IPS DF 4.7 (cell line): ENCODE measurements around the gene DEPDC5.
"Not testable (repeated sequence)": the region's sequence is repeated elsewhere in the genome, so short reads cannot be mapped to it uniquely, and the experiment has no call there.

ENCODE experiments used
- DNase-seq: peaks from one replicate; pipeline ENCODE4 v3.0.0-alpha.2; 2013; ENCODE audit warnings: low spot score; ENCODE audit errors: extremely low read depth

Gene DEPDC5

DNA sequence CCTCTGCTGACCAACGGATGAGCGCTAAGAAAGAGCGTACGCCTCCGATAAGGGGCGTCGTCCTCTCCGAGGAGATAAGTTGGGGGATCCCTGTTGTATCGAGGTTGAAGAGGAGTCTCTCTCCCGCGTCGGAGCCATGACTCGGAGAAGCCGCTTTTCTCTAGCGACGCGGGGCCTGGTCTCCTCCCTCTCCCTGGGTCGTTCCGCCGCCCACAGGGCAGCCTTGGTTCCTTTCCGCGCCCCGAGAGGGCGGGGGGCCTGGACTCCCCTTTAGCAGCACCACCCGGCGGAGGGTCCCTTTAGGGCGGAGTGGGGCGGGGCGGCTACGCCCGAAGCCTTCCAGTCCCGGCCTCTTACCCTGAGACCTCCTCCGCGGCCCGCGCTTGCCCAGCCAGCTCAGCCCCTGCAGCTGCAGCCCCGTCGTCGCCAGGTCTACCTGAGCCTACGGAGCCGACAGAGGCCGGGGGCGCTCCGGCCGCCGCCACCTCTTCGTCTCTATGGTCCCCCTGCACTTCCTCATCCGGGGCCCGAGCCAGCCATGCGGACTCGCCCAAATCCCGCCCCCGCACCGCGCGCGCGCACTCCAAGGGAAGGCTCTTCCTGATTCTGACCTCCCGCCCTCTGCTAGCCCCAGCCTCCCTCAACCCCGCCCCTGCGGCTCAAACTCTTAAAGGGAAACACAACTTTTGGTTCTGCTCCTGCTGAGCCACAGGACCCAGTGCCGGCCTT is 4.0 kb upstream of the DEPDC5 start, which contains the start of gene PRR14L:
TSS of gene PRR14L (minus strand) at position 497 of the 729 bp plus-strand sequence. CDS start 11,272 bp downstream, outside the sequence.
- DNase-seq, result peak; percentile 60

DNA sequence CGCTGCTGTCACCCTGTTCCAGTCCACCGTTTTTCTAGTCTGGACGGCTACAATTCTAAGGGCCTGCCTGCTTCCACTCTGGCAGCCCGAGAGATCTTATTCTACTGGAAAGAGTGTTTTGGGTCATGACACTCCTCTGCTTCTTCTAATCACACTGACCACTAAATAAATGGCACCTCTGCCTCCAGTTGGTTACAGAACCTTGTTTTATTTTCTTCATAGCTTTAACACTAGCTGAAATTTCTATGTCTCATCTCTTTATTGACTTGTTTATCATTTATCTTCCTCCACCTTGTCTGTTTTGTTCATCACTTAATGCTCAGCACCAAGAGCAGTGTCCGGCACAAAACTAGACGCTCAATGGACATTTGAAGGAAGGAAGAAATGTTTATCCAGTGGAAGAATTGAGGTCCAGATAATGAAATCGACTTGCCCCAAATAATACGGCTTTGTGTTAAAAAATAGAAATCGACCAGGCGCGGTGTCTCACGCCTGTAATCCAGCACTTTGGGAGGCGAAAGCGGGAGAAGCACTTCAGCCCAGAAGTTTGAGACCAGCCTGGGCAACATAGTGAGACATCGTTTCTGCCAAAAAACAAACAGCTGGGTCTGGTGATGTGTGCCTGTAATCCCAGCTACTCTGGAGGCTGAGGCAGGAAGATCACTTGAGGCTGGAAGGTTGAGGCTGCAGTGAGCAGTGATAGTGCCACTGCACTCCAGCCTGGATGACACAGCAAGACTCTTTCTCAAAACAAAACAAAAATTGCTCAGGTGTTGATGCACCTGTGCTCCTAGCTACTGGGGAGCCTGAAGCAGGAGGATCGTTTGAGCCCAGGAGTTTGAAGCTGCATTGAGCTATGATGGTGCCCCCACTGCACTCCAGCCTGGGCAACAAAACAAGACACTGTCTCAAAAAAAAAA is 3.2 kb upstream of the DEPDC5 start:
- DNase-seq, result no peak

DNA sequence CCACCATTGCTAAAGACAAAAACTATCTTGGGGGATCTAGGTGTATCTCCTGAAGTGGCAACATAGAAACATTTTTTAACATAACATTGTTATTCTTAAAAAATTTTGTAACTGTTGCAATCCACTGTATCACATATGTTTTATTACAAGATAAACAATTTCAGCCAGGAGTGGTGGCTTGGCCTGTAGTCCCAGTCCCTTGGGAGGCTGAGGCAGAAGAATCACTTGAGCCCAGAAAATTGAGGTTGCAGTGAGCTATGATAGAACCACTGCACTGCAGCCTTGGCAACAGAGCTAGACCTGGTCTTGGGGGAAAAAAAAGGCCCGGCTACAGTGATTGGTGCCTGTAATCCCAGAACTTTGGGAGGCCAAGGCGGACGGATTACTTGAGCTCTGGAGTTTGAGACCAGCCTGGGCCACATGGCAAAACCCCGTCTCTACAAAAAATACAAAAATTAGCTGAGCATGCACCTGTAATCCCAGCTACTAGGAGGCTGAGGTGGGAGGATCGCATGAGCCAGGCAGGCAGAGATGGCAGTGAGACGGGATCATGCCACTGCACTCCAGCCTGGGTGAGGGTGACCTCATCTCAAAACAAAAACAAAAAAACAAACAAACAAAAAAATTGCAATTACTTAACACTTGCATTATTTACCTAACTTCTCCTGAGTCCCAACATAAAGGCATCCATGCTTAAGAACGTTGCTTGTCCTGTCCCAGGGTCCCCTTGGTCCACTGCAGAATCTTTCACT is 1.5 kb upstream of the DEPDC5 start:
- no peak for DNase-seq

DNA sequence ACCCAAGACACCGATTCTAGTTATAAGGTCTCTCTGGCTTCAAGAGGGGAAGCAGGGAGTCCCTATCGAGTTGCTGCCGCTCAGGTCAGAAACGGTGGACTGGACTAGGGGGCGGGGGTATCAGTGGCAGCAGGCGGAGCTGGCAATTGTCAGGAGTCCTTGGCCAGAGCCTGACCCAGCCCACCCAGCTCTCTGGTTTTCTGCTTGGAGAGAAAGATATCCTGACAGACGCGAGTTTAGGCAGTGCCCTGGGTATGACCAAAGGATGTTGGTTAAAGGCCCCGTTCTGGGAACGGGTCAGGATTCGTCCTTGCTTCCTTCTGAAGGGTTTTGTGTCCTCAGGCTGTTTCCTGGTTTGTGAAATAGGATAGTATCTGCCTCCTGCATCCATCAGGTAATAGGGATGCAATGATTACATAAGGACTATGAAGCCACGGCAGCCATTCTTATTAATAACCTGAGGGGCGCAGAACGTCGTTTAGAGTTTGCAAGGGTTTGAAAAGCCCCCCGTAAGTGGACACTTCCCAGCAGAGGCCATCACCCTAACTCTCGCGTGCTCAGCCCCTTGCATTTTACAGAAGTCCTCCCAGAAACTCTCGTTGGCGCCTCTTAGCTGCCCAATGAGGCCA is 700 bp upstream of the DEPDC5 start:
- DNase-seq, result peak; percentile 16

DNA sequence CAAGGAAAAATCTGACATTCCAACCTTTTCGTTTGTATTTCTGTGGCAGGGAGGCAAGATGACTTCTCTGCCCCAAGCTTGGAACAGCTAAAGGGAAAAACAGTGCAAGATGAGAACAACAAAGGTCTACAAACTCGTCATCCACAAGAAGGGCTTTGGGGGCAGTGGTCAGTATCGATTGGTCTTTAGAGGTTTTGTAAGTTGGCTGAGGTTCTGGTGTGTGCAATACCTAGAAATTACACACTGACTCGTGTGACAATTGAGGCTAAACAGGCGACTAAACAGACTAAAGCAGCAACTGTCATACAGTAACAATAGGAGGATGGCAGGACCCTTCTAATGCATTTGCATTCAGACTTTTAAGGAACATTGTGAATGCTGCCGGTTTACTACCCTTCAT is 994 bp downstream of the DEPDC5 start:
- no peak for DNase-seq

DNA sequence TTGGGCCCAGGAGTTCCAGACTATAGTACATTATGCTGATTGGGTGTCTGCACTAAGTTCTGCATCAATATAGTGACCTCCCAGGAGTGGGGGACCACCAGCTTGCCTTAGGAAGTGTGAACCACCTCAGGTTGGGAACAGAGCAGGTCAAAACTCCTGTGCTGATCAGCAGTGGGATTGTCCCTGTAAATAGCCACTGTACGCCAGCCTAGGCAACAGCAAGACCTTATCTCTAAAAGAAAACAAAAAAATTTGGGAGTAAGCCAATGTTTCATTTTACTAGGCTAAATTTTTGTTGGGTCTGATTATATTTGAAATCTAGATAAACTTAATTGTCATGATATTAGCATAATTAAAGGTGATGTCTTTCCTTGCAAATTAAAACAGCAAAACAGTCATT is 3.4 kb downstream of the DEPDC5 start:
- no peak for DNase-seq

DNA sequence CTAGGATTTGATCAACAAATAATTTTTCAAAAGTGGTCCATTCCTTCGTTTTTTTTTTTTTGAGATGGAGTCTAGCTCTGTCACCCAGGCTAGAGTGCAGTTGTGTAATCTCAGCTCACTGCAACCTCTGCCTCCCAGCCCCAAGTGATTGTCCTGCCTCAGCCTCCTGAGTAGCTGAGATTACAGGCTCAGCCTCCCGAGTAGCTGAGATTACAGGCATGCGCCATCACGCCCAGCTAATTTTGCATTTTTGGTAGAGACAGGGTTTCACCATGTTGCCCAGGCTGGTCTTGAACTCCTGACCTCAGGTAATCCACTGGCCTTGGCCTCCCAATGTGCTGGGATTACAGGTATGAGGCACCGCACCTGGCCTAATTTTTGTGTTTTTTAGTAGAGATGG is 5.0 kb downstream of the DEPDC5 start:
- not testable (repeated sequence) for DNase-seq

DNA sequence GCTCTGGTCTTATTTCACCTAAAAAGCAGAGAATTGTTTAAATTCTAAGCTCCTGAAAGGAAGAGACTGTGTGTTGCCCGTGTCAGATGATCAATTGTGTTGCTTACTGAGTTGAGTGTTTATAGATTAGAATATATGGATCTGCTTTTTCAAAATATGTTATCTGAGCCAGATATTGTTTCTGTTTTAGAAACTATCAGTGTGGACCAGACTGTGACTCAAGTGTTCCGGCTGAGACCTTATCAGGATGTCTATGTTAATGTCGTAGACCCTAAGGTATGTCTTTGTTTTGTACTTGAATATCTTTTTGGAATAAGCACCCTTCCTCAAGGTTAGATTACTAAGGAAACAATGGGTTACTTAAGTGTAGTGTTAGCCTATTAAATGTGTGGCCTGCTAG is 11.0 kb downstream of the DEPDC5 start:
- no peak for DNase-seq

DNA sequence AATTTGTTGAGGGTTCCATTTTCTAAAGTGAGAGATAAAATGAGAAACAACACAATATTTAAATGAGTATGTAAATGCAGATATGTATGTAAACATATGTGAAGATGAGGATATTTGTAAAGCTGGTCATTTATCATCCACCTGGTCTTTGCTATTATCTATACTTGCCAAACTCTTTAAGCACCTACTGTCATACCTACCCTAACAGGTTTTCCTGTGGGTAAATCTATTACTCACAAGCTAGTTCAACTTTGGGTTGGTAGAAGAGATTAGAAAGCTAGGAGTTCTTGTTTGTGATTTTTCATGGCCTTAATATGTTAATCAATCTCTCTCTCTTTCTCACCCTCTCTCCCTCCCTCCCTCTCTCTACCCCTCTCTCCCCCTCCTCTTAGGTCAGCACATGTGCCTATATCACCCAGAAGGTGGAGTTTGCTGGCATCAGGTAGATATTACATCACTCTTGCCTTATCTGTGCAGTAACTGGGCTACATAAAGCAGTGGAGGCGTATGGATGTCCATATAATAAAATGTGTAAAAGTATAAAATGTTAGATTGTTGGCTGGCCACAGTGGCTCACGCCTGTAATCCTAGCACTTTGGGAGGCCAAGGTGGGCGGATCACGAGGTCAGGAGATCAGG is 14.7 kb downstream of the DEPDC5 start:
- no peak for DNase-seq

DNA sequence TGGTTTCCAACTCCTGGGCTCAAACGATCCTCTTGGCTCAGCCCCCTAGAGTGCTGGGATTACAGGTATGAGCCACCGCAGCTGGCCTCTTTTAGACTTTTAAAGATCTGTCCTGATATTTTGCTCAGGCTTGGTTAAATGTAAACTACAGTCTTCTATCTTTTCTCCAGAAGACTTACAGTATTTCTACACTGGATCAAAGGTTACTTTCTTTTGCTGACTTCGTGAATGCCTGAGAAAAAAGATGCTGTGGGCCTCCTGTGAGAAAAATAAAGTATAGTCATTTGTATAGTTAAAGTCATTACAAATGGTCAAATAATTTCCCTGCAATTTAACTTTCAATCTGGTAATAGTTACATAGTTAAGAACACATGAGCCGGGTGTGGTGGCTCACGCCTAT is 19.6 kb downstream of the DEPDC5 start:
- no peak for DNase-seq

DNA sequence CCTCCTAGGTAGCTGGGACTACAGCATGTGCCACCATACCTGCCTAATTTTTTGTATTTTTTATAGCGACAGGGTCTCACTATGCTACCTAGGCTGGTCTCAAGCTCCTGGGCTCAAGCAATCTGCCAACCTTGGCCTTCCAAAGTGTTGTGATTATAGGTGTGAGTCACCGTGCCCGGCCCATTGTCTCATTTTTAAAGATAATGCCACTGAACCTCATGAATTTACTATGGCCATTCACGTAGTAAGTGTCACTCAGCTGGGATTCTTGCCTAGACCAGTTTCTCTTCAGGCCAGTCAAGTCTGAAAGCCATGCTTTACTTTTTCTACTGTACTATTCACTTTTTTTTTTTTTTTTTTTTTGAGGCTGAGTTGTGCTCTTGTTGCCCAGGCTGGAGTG is 22.4 kb downstream of the DEPDC5 start:
- no peak for DNase-seq

DNA sequence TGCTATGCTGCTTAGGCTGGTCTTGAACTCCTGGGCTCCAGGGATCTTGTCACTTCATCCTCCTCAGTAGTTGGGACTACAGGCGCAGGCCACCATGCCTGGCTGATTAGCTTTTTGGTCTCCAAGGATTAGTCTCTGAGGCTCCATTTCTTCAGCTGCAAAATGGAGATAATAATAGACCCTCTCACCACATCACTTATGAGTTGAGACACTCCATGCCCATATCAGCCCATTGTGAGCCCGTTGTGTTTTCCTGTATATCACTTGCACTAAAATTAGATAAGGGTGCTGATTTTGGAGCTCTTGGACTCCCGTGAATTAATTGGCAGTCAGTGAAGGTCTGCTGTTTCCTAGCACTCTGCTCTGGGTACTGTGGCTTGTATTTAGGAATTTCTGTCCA is 36.0 kb downstream of the DEPDC5 start:
- DNase-seq, result no peak

DNA sequence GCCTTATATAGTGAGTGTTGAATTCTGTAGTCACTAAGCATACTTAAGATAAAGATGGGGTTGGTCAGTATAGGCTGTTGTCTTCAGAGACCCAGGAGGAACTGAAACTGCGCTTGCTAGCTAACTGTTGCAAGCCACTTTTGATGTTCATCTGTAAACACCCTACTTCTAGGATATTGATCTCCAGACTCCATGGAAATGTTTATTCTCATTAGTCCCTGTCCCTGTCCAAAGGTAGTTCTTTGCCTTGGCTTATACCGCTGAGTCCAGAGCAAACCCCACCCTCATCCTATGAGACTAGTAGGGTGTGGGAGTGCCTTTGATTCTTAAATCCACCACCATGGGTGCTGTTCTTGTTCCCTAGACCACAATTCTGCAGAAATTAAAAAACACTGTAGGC is 36.4 kb downstream of the DEPDC5 start:
- no peak for DNase-seq

DNA sequence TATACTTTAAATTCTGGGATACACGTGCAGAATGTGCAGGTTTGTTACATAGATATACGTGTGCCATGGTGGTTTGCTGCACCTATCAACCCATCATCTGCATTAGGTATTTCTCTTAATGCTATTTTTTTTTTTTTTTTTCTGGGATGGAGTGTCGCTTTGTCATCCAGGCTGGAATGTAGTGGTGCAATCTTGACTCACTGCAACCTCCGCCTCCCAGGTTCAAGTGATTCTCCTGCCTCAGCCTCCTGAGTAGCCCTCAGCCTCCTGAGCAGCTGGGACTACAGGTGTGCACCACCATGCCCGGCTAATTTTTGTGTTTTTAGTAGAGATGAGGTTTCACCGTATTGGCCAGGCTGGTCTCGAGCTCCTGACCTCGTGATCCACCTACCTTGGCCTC is 45.5 kb downstream of the DEPDC5 start:
- not testable (repeated sequence) for DNase-seq

DNA sequence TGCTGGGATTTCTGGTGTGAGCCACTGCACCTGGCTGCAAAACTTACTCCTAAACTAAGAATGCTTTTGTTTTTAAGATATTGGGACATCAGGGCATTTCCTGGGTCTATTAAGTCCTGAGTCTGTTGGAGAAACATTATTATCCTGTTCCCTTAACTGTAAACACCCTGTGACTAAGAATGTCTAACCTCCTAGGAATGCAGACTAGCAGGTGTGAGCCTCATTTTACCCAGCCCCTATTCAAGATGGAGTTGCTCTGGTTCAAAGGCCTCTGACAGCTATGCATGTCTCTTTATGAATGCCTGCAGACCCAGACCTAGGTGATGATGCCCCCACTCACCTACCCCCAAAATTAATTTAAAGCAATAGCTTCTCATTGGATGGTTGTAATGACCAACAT is 46.2 kb downstream of the DEPDC5 start:
- no peak for DNase-seq

DNA sequence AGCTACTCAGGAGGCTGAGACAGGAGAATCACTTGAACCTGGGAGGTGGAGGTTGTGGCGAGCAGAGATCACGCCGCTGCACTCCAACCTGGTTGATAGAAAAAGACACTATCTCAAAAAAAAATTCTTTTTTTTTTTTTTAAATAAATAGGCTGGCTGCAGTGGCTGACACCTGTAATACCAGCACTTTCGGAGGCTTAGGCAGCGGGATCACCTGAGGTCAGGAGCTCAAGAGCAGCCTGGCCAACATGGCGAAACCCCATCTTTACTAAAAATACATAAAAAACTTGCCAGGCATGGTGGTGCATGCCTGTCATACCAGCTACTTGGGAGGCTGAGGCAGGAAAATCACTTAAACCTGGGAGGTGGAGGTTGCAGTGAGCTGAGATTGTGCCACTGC is 47.0 kb downstream of the DEPDC5 start:
- not testable (repeated sequence) for DNase-seq

DNA sequence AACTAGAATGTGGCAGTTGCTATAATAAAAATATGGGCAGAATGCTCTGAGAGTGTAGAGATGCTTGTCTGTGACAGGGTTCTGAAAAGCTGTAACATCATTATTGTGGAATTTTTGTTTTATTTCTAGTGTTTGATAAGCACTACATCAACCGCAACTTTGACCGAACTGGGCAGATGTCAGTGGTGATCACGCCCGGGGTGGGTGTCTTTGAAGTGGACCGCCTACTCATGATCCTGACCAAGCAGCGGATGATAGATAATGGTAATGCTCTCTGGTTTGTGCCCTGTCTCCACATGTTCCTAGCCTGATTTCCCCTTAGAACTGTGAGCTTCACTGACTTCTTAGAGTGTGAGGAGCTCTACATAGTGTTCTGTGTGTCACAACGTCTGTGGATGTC is 48.8 kb downstream of the DEPDC5 start:
- DNase-seq, result no peak

DNA sequence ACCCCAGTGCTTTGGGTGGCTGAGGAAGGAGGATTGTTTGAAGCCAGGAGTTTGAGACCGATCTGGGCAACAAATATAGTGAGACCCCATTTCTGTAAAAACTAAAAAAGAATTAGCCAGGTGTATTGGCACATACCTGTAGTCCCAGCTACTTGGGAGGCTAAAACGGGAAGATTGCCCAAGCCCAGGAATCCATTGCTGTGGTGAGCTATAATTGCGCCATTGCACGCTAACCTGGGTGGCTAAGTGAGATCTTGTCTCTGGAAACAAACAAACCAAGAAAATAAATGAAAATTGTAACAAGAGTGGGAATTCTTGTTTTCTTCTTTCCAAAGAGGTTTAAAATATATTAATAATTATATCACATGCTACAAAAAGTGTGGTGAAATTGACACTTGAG is 52.9 kb downstream of the DEPDC5 start:
- no peak for DNase-seq

DNA sequence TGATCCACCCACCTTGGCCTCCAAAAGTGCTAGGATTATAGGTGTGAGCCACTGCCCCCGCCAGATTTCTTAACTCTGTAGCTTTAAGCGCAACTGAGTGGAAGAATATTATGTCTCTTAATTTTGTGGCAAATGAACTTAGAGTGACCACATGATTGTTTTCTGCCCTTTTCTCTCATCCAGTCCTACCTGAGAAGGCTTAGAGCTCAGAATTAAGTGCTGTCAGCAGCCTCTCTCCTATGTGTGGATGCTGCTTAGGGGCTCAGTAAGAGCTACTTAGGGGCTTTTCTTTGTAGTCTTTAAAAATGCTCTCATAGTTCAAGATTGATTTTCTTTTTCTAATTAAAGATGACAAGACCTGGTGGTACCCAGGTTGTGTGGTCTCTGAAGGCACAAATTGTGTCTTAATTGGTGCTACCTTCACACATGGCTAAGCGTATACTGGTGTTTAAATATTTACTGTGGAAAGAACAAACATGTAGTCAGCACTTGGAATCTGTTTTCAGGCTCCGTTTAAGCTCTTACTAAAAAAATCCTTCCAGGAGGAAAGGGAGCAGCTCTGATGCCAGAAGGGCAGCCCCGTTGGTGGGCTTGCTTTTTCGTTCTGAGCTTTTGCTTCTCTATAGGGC is 59.3 kb downstream of the DEPDC5 start:
- no peak for DNase-seq

DNA sequence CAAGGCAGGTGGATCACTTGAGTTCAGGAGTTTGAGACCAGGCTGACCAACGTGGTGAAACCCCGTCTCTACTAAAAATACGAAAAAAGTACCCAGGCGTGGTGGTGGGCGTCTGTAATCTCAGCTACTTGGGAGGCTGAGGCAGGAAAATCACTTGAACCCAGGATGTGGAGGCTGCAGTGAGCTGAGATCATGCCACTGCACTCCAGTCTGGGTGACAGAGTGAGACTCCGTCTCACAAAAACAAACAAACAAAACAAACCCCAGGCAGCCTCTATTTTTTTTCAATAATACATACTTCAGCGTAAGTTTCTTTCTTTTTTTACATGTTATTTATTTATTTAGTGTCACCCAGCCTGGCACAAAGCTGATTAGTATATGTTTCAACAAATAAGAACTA is 60.1 kb downstream of the DEPDC5 start:
- DNase-seq, result not testable (repeated sequence)
